Stimulated activated CD8-positive, alpha-beta memory T cell treated with anti-CD3 and anti-CD28 coated beads, Interleukin-7, amount 100 ng/mL, for 24 hours (primary cell): ENCODE measurements around the gene SCEL.
"Not testable (repeated sequence)": the region's sequence is repeated elsewhere in the genome, so short reads cannot be mapped to it uniquely, and the experiment has no call there.

ENCODE experiments used
- DNase-seq: peaks from one replicate; pipeline ENCODE4 v3.0.0-alpha.2; 2020; ENCODE audit warnings: low read depth

Gene SCEL

DNA sequence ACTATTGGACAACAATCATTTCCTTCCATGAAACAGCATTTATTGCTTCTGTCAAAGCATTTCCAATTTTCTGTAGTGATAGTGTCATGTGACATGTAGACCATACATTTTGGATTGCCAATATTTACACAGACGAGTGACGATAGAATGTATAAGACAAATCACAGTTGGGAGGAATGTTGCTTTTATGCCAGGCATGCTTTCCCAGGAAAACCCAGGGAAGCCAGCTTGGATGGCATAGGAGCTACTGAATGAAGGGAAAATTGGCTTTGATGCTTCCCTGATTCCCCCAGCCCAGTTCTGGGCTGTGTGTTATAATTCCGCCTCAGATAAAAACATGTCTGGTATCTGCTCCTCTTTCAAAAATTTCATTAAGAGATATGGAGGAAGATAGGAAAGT lies 22.5 kb downstream of the SCEL start:
- DNase-seq = no peak

DNA sequence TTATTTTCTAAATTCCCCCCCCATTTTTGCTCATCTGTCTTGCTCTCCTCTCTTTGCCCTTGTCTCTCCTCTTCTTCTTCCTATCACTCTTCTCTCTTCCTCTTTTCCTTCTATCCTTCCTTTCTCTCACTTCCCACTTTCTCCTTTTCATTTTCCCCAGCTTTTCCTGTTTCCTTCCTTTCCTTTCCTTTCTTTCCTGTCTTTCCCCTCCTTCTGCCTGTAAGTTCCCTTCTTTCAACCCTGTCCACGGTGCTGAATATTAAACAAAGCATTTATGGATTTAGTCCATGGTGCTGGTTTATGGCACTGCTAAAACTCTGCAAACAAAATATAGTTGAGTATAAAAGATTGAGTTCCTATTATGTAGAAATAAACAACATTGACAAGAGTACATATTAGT lies 27.6 kb downstream of the SCEL start:
- DNase-seq = no peak

DNA sequence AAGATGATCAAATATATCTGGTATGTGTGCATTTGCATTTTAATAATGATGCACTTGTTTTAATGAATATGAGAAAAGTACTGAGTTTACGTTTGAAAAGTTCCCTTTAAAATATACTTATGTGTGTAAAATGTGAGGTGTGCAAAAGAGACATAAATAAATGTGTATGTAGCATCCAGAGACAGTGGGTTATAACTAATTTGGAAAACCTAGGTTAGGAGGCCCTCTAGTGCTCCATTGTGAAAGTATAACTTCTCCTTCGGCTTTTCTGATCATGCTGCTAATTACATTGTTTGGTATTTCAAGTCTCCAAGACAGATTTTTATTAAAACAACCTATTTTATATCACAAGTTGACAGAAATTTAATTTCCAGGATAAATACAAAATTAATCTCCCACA lies 30.1 kb downstream of the SCEL start:
- no peak for DNase-seq

DNA sequence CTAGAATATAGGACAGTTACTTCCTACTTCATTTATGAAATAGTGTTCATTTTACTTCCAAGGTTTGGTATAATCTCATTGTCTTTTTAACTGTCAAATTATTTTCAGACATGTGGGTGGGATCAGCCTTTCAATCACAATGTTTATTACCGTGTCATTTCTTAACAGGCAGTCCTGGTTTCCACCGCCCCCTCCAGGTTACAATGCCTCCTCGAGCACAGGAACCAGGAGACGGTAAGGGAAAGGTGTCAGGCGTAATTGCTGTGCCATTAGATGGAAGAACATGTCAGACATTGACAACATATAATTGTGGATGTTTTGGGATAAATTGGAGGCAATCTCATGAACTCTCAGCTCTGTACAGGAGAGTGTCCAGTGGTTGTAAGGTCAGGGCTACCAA lies 36.5 kb downstream of the SCEL start:
- DNase-seq = no peak

DNA sequence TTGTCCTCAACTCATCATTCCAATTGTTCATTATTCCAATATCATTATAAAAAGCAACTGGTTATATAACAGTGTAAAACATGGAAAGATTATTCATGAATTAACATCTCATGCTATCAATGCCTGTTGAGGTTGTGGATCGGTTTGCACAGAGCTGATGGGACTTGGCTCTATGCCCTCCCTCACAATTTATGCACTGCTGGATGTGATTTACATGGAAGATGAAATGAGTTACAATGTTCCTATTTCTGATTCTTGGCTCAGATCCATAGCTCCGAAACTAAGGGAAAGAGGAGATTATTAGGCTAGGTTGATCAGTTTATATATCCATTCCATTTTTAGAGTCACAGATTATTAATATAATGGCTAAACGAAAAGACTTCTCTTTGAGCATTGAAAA lies 38.6 kb downstream of the SCEL start:
- no peak for DNase-seq

DNA sequence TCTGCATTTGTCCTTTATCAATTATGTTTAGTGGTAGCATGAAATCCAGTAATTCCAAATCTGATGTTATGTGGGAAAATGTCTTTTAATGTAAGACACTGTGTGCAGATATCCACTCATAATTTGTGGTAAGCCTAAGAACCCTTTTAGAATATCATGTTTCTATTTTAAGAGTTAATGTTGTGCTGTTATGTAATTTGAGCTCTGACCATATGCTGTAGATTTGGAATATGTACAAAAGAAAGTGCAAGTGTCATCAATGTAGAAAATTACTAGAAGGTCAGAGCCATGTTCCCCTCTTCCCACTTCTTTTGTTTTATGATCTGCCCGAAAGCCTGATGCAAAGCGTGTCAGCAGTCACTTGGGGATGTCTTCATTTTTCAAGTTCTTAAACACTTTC lies 44.5 kb downstream of the SCEL start:
- no peak for DNase-seq

DNA sequence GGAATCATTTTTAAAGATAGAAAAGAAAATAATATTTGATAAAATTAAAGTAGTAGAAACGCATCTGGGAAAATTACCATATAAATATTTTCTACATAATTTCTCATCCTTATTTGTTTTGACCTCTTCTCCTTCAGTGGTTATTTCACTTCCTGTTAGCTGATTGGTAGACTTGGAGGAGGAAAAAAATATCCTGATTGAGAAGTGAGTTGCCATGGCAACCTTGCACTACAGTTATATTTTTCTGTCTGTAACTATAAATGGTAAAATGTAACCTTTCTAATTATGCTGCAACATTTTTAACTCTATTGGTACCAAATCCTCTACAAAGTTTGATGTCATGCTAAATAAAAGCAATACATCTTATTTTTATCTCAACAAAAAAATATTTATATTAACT lies 45.2 kb downstream of the SCEL start:
- no peak for DNase-seq

DNA sequence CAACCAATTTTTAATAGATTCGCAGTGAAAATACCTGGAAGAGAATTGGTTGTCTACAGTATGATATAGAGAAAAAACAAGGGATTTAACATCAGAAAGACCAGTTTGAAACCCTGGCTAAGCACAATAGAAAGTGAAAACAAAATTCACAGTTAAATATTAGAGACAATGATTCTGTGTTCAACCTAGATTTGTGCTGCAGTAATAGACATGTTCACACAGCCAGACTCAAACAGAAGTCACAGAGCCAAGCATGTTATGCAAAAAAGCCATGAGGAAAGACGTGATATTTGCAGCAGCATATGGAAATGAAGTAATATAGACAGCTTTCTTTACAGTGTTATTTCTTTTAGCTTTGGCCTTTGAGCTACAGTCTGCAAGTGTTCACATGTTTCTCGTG lies 48.1 kb downstream of the SCEL start:
- DNase-seq = no peak

DNA sequence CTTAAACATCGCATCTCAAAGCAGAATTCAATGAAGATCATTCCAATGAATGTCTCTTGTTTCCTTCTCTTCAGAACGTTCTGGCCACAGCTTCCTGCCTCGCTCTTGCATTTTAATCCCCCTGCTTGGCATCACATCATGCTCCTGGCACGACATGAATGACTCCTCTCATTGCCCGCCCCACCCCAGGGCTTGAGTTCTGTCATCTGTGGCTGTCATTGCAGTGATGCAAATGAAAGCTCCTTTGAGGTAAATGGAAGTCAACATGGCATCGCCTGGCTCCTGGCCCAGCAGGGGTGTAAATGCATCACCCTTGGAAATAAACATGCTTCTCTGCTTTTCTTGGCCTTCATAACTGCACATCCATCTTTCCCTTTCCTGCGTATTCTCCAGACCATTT lies 48.6 kb downstream of the SCEL start:
- no peak for DNase-seq

DNA sequence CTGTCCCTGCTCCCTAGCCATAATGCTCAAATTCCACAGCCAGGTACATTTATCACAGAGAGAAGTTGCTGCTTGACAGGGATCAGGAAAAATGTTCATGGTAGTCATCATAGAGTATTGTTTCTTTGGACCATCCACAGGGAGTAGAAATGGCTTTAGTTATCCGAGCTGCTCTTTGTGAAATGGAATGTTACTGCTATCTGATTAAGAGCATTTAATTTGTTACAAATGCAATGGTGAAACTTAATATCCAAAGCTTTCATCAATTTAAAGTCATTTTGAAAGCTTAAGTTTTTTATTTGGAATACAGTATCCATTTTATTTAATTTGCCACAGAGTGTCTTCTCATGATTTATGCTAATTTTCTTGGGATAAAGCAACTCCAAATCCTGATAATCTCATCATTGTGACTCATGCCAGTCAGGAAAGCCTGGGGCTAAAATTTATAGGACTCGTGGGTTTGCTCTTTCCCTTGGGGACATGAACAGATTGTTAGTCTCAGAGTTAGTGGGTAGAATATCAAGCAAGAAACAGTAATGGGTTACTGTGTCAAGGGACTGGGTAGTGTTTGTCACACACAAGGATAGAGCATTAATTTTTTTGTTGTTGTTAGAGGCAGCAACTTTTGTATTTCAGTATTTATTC lies 59.8 kb downstream of the SCEL start:
- DNase-seq = no peak

DNA sequence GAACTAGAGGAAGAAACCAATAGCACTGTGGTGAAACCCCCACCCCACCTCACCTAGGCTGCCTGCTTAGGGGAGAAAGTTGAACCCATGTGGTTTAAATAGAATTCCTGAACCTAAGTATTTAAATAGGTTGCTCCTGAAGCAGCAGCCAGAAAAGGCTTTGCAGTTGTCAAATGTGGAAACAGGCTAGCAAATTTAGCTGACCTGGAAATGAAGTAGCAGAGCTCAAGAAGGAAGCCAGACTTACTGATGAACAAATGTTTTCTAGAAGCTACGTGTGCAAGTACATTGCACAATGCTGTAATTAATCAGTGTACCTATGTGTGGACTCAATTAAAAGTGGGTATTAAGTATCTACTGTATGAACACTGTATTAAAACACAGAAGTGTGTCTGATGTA lies 61.3 kb downstream of the SCEL start:
- DNase-seq = no peak

DNA sequence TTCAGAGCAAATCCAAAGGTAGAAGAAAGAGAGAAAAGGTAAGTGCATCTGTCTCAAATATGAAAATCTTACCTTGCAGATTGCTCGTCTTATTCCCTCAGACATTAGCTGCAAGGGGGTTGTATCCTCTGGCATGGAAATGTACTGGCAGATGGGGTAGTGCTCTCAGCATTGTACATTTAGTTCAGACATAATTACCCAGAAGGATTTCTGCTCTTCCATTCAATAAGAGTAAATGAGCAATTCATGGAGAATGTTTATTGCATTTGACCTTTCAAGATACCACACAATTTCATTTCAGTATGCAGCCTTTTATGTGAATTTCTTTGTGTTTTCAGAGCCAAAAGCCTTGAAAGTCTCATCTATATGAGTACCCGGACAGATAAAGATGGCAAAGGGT lies 63.8 kb downstream of the SCEL start:
- DNase-seq = no peak

DNA sequence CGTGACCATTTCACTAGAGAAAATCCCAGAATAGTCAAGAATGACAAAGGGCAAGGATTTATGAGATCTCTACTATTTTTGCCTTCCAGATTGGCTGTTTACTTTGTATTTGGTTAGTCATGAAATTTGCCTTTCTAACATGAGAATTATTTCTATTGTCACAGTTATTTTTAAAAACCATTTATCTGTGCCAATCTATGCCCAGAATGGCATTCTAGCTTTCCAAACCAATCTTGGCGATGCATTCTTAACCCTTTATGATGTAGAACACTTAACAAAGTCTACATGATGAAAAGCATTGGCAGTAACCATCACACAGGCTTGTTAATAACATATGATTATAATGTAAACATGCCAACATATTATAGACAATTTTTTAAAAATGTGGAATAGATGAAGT lies 65.2 kb downstream of the SCEL start:
- no peak for DNase-seq

DNA sequence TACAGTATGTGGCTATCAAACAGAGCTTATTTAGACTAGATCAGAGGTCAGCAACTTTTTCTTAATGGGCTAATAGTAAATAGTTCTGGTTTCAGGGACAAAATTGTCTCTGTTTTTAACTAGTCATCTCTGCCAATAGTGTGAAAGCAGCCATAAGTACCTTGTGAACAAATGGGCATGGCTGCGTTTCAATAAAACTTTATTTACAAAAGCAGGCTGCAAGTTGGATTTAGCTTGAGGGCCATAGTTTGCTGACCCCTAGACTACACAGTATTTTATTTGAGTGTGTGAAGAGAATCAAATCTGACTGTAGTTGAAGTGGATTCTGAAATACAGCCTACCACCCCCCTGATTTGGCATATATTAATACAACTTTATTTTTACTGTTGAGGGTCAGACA lies 75.6 kb downstream of the SCEL start:
- no peak for DNase-seq

DNA sequence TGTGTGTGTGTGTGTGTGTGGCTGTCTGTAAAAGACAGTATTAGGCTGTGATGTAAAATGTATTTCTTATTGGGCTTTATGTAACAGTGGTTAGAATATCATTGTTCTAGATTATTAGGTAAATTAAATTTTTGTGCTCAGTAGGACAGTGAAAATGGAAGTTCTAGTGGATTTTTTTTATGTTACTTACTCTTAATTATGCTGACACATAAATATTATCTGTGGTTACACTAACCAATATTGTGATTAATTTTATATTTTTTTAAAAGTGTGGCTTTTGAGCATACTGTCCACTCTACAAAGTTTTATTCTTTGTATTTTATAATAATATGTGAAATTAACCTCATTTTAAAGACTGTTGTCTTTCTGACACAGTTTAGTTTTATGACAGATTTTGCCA lies 80.5 kb downstream of the SCEL start:
- no peak for DNase-seq

DNA sequence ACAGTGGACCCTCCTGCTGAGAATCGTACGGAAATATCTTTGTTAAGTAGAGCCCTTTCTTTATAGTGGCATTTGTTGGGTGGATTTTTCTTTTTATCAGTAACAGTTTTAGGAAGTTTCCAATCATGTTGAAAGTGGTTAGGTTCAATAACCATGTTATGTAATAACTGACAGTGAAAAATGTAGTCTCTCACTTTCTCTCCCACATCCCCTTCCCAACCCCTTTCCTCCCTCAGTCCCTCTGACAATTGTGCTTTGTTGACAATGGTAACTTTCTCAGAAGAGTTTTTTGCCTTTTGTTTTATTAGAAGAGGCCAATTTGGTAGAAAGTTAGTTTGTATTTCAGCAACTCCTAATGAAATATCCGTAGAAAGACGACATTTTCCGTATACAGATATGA lies 84.1 kb downstream of the SCEL start:
- no peak for DNase-seq

DNA sequence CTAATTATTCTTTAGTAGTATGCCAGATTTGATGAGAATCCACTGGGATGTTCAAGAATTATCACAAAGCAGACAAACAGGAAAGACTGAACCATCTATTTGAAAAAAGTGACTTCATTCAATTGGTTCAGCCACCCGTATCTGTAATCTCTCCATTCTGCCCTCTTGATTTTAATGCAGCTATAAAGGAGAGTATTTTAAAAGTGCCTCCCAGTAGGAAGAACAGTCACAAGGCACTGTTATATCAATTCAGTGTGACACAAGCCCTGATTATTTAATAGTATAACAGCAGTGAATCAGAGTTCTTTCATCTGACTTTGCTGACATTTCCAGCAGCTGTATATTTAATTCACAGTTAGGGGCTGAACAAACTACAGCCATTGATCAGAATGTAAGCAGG lies 84.6 kb downstream of the SCEL start:
- no peak for DNase-seq

DNA sequence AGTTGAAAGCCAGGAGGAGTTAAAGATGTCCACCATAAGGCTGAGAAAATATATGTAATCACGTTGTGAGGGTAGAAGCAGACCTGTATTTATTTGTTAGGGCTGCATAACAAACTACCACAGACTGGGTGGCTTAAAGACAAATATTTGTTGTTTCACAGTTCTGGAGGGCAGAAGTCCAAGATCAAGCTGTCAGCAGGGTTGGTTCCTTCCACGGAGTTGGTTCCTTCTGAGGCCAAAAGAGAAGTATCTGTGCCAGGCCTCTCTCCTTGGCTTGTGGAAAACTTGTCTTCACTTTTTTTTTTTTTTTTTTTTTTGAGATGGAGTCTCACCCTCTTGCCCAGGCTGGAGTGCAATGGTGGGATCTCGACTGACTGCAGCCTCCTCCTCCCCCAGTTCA lies 88.3 kb downstream of the SCEL start:
- DNase-seq = no peak

DNA sequence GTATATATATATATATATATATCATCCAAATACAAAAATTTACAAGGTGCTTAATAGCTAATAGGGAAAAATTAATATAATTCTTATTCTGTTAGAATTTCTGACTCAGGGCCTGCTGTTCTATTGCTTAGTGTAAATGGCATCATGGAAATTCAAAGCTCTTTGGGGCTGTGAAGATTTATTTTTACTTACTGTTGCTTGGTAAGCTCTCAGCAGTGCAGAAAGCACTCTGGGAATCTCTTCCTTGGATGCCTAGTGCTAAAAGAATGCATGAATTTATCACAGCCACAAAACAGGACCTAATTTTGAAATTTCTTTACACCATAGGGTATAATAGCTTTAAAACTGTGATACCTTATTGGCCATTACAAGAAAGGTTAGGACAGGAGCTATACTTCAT lies 92.7 kb downstream of the SCEL start:
- DNase-seq = no peak

DNA sequence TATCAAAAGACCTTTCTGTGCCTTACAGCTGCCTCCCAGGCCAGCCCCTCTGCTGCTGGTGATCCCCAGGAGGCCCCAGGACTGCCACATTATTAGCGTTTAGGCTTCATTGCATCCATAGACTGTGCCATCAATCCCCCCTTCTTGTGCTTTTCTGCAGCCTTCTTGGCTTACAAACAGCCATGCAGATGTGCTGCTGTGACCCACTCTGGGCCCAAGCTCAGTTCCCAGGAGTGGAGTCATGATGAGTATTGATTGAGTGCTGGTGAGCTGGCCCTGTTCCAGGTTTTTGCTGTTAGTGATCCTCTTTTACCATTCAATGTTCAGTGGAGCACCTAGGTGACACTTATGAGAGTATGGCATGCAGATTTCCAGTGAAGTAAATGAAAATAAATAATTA lies 102.1 kb downstream of the SCEL start:
- DNase-seq = no peak

DNA sequence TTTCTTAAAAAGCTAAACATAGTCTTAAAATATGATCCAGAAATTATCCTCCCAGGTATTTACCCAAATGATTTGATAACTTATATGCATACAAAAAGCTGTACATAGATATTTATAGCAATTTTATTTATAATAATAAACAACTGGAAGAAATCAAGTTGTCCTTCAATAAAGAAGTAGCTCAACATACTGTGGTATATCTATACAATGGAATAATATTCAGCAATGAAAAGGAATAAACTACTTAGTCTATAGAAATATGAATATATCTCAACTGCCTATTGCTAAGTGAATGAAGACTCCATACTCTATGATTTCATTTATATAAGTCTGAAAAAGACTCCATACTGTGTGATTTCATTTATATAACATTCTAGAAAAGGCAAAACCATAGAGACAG lies 114.9 kb downstream of the SCEL start:
- DNase-seq = no peak

DNA sequence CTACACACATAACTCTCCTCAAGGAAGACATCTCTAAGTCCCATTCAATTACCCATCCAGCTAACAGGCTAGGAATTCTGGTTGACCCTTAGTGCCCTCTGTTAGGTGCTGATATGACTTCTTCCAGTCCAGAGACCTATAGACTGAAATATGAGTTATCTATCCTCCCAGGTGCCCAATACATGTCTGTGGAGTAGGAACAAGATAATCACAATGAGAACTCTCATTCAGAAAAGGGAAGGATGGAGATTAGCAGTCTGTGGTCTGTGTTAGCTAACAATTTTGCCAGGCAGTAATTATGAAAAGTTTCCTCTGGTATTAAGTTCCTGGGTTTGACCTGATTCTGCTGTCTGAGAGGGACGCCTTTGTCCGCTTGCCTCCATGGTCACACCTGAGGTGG lies 117.8 kb downstream of the SCEL start:
- no peak for DNase-seq

DNA sequence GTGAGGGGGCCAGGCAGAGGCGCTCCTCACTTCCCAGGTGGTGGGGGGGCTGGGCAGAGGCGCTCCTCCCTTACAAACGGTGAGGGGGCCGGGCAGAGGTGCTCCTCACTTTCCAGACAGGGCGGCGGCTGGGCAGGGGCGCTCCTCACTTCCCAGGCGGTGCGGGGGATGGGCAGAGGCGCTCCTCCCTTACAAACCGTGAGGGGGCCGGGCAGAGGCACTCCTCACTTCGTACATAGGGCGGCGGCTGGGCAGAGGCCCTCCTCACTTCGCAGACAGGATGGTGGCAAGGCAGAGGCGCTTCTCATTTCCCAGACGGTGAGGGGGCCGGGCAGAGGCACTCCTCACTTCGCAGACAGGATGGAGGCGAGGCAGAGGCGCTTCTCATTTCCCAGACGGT lies 124.5 kb downstream of the SCEL start:
- not testable (repeated sequence) for DNase-seq

DNA sequence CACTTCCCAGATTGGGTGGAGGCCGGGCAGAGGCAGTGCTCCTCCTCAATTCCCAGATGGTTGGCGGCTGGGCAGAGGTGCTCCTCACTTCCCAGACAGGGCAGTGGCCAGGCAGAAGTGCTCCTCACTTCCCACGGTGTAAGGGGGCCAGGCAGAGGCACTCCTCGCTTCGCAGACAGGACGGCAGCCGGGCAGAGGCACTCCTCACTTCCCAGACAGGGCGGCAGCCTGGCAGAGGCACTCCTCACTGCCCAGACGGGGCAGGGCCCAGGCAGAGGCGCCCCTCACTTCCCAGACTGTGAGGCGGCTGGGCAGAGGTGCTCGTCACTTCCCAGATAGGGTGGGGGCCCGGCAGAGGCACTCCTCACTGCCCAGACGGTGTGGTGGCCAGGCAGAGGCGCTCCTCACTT lies 125.3 kb downstream of the SCEL start:
- DNase-seq = no peak

DNA sequence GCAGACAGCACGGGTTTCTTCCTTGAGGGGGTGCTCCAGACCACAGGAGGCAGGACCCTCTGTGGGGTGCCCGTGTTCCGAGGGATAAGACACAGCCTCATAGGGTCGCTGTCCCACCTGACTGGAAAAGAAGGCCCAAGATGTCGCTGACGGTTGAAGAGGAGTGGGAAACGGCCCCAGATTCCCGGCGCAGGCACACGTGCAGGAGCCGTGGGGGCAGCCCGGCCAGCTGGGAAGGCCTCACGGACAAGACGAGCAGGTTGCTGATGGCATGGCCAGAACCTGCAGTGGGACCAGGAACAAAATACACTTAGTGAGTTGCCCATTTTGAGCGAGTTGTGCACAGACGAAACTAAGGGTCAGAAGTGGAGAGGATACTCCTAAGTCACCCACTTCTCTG lies 126.8 kb downstream of the SCEL start:
- DNase-seq = not testable (repeated sequence)
